AG09319 (cell line): Measurements from ENCODE around the gene OR2M5.

Experiments
- DNase-seq: peaks from one replicate; pipeline ENCODE4 v3.0.0-alpha.2; 2010; ENCODE audit warnings: low read depth; ENCODE audit errors: extremely low read depth
- CTCF ChIP-seq: IDR thresholded peaks from 2 replicates; pipeline ENCODE4 v1.5.1; 2011; ENCODE audit warnings: low read depth, mild to moderate bottlenecking, inconsistent platforms, low read length, moderate library complexity

Gene OR2M5

GRCh38 chr1:248144513-248145198 lies at the start of gene OR2M5:
TSS of gene OR2M5 (plus strand) at chr1:248145148. CDS start at chr1:248145148, 0 bp downstream.
- DNase-seq, result no peak
- no peak for TF ChIP-seq CTCF

GRCh38 chr1:248098529-248098928 lies 46.4 kb upstream of the OR2M5 start:
- TF ChIP-seq CTCF, result no peak
- DNase-seq, result no peak

GRCh38 chr1:248102847-248103246 lies 42.1 kb upstream of the OR2M5 start:
- DNase-seq, result no peak
- no peak for TF ChIP-seq CTCF

GRCh38 chr1:248111157-248111556 lies 33.8 kb upstream of the OR2M5 start:
- no peak for TF ChIP-seq CTCF
- DNase-seq, result no peak

- DNase-seq, result no peak
- no peak for TF ChIP-seq CTCF
These were observed 30.1 kb upstream of the OR2M5 start for GRCh38 chr1:248114890-248115289.

- no peak for TF ChIP-seq CTCF
- no peak for DNase-seq
These were observed 17.3 kb upstream of the OR2M5 start for GRCh38 chr1:248127653-248128052.

GRCh38 chr1:248136811-248137210 lies 8.1 kb upstream of the OR2M5 start:
- TF ChIP-seq CTCF, result no peak
- no peak for DNase-seq
